Trophoblast cell (in vitro differentiated cells and primary cell): ENCODE data around the gene BRF1.

Source experiments
- DNase-seq, 2 donors: peaks; one replicate each; pipeline ENCODE4 v3.0.0-alpha.2; 2016
- H2AFZ ChIP-seq: 2 replicates; pipeline ENCODE4 v1.6.1; 2013; ENCODE audit warnings: low read length, moderate library complexity, mild to moderate bottlenecking; ENCODE audit not compliant: insufficient read depth, poor library complexity
- H2AK5ac ChIP-seq: 2 replicates; pipeline ENCODE4 v1.6.1; 2013; ENCODE audit warnings: mild to moderate bottlenecking, low read length
- H2BK120ac ChIP-seq: 2 replicates; pipeline ENCODE4 v1.6.1; 2013; ENCODE audit warnings: low read length, mild to moderate bottlenecking, moderate library complexity; ENCODE audit not compliant: insufficient read depth, poor library complexity
- H2BK12ac ChIP-seq: 2 replicates; pipeline ENCODE4 v1.6.1; 2013; ENCODE audit warnings: mild to moderate bottlenecking, low read length, moderate library complexity
- H2BK5ac ChIP-seq: 2 replicates; pipeline ENCODE4 v1.6.1; 2013; ENCODE audit warnings: low read length, low read depth, moderate library complexity, mild to moderate bottlenecking; ENCODE audit not compliant: poor library complexity
- H3K14ac ChIP-seq: 2 replicates; pipeline ENCODE4 v1.6.1; 2013; ENCODE audit warnings: mild to moderate bottlenecking, low read length
- H3K18ac ChIP-seq: 2 replicates; pipeline ENCODE4 v1.6.1; 2013; ENCODE audit warnings: mild to moderate bottlenecking, low read length
- H3K23ac ChIP-seq: 2 replicates; pipeline ENCODE4 v1.6.1; 2013; ENCODE audit warnings: low read length
- H3K27ac ChIP-seq: 2 replicates; pipeline ENCODE4 v1.5.1; 2013; ENCODE audit warnings: low read depth, mild to moderate bottlenecking, inconsistent platforms, low read length, moderate library complexity
- H3K27me3 ChIP-seq: 2 replicates; pipeline ENCODE4 v1.6.1; 2013; ENCODE audit warnings: inconsistent platforms, mild to moderate bottlenecking, low read length, moderate library complexity; ENCODE audit not compliant: insufficient read depth
- H3K36me3 ChIP-seq, 2 experiments: 1 replicate in 1 of 2; 2 replicates in 1 of 2; pipeline ENCODE4 v1.6.1; 2013; ENCODE audit warnings: low read length in 2 of 2, mild to moderate bottlenecking in 2 of 2, moderate library complexity in 1 of 2; ENCODE audit not compliant: insufficient read depth in 2 of 2, control insufficient read depth in 1 of 2
- H3K4ac ChIP-seq: 2 replicates; pipeline ENCODE4 v1.6.1; 2013; ENCODE audit warnings: low read depth, mild to moderate bottlenecking, low read length, moderate library complexity
- H3K4me1 ChIP-seq, 2 experiments: 1 replicate in 1 of 2; 2 replicates in 1 of 2; pipeline ENCODE4 v1.6.1; 2013; ENCODE audit warnings: low read length in 2 of 2, mild to moderate bottlenecking in 2 of 2, moderate library complexity in 1 of 2; ENCODE audit not compliant: insufficient read depth in 2 of 2, control insufficient read depth in 1 of 2
- H3K4me2 ChIP-seq: 2 replicates; pipeline ENCODE4 v1.6.1; 2013; ENCODE audit warnings: inconsistent platforms, mild to moderate bottlenecking, low read length, moderate library complexity
- H3K4me3 ChIP-seq: 2 replicates; pipeline ENCODE4 v1.5.1; 2013; ENCODE audit warnings: mild to moderate bottlenecking, low read depth, low read length, inconsistent platforms
- H3K79me1 ChIP-seq: one replicate; pipeline ENCODE4 v1.6.1; 2013; ENCODE audit warnings: low read length
- H3K79me2 ChIP-seq: 2 replicates; pipeline ENCODE4 v1.6.1; 2013; ENCODE audit warnings: low read length, mild to moderate bottlenecking; ENCODE audit not compliant: control insufficient read depth, insufficient read depth, poor library complexity
- H3K9ac ChIP-seq: 2 replicates; pipeline ENCODE4 v1.6.1; 2013; ENCODE audit warnings: mild to moderate bottlenecking, low read length
- H3K9me3 ChIP-seq: 2 replicates; pipeline ENCODE4 v1.6.1; 2013; ENCODE audit warnings: low read depth, mild to moderate bottlenecking, control low read depth, inconsistent platforms, low read length; ENCODE audit not compliant: insufficient read depth
- H4K12ac ChIP-seq: 2 replicates; pipeline ENCODE4 v1.6.1; 2013; ENCODE audit warnings: low read depth, mild to moderate bottlenecking, low read length, moderate library complexity
- H4K8ac ChIP-seq: 2 replicates; pipeline ENCODE4 v1.6.1; 2013; ENCODE audit warnings: low read depth, mild to moderate bottlenecking, low read length, moderate library complexity
- H4K91ac ChIP-seq: one replicate; pipeline ENCODE4 v1.6.1; 2013; ENCODE audit warnings: low read depth, mild to moderate bottlenecking, low read length, moderate library complexity
- WGBS: extraction: QIAGEN DNeasy Blood & Tissue Kit; methylation state at CpG from one replicate; pipeline ENCODE4 v1.1.7; 2013; ENCODE audit warnings: missing lambda C conversion rate; ENCODE audit not compliant: insufficient read length, insufficient coverage; ENCODE audit errors: extremely low coverage; 5-methylcytosine and 5-hydroxymethylcytosine counted together

Gene BRF1

DNA sequence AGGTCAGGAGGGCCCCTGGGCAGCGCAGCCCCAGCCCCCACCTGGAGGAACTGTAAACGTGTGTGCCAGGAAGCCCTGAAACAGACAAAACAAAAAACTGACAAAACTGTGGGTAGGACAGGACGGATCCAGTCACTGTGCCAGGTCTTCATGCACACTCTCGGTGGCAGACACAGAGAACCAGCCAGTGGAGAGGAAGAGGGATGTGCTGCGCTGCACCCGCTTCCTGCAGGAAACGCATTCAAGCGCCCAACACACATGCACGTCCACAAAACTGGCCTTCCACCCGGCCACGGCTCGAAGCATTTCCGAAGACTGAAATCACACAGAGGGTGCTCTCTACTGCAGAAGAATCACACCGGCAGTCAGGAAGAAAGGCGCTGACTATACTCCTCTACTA is 16.9 kb downstream of the BRF1 start:
- Histone ChIP-seq H2BK5ac (no peak overlapping the region), H3K14ac (no peak overlapping the region), H3K79me1 (no peaks in the 10 kb centered on the region), H4K8ac (no peak overlapping the region), H3K27me3 (no peaks in the 10 kb centered on the region), H3K18ac (no peak overlapping the region), H3K23ac (no peak overlapping the region), H2AK5ac (no peak overlapping the region), H3K9me3 (no peaks in the 10 kb centered on the region), H3K9ac (no peak overlapping the region), H3K4me1 (no peaks in the 10 kb centered on the region), H4K91ac (no peak overlapping the region), H3K27ac (no peak overlapping the region), H3K79me2 (no peaks in the 10 kb centered on the region), H3K36me3 (peaks cover 0 to 5% of the 10 kb centered on the region in 2 experiments), H4K12ac (no peak overlapping the region), H3K4ac (no peak overlapping the region), H3K4me2 (no peak overlapping the region), H2AFZ (no peak overlapping the region), H2BK12ac (no peak overlapping the region), H3K4me3 (no peak overlapping the region), H2BK120ac (no peak overlapping the region)
- WGBS = no CpG with 5 or more reads among the region's 15 CpGs
- DNase-seq = no peak

DNA sequence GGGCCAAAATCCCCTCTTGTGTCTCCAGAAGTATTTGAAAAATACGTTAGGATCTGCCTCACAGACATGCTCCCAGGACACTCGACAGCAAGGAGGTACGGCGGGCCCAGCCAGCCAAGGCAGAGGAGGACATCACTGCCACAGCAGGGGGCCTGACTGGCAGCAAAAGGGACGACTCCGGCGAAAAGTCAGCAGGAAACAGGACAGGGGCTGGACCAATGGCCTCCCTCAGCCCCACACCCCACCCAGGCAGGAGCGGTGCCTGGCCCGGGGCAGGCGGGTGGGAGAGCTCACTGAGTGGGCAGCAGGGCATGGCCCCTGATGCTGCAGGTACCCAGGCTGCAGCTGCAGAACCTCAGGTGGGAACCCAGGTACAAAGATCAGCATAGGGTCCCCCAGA is 17.8 kb downstream of the BRF1 start:
- H3K23ac ChIP-seq = no peak overlapping the region
- H3K79me2 ChIP-seq = no peaks in the 10 kb centered on the region
- no peak overlapping the region for H2BK5ac ChIP-seq
- H2BK120ac ChIP-seq = no peak overlapping the region
- no peak for DNase-seq
- no peak overlapping the region for H3K9ac ChIP-seq
- no peak overlapping the region for H3K27ac ChIP-seq
- H3K27me3 ChIP-seq = no peaks in the 10 kb centered on the region
- peaks cover 0 to 5% of the 10 kb centered on the region in 2 experiments for H3K36me3 ChIP-seq
- H3K9me3 ChIP-seq = no peaks in the 10 kb centered on the region
- no peaks in the 10 kb centered on the region for H3K79me1 ChIP-seq
- no peak overlapping the region for H2BK12ac ChIP-seq
- H4K8ac ChIP-seq = no peak overlapping the region
- H4K91ac ChIP-seq = no peak overlapping the region
- H3K18ac ChIP-seq = no peak overlapping the region
- no peak overlapping the region for H4K12ac ChIP-seq
- H3K4me1 ChIP-seq = no peaks in the 10 kb centered on the region
- no peak overlapping the region for H3K4me2 ChIP-seq
- H3K4ac ChIP-seq = no peak overlapping the region
- H2AFZ ChIP-seq = no peak overlapping the region
- no CpG with 5 or more reads among the region's 10 CpGs for WGBS
- H3K4me3 ChIP-seq = no peak overlapping the region
- no peak overlapping the region for H3K14ac ChIP-seq
- H2AK5ac ChIP-seq = no peak overlapping the region

DNA sequence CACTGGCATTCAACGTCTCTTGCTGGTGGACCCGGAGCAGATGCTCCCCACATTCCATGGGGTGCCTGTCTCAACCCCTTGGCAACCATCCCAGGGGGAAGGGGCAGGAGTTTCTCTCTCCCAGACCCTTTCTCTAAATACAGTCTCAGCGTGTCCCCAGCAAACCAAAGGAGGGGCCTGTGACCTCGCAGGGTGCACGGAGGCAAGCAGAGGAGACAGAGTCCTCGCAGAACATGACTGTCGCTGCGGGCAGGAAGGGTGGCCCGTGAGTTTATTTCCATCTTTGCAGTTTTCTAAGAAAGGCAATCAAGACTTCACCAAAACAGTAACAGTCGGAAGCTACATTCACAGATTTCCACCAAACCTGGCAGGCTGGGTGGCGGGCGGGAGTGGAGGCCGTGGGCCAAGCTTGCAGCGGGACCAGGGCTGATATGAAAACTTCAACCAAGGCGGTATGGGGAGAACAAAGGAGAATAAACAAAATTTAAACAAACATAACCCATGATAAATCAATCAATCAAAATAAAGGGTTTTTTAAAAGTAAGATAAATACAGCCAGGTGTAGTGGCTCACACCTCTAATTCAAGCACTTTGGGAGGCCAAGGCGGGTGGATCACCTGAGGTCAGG is 18.6 kb downstream of the BRF1 start:
- H2AFZ ChIP-seq = no peak overlapping the region
- no peak overlapping the region for H3K14ac ChIP-seq
- H2BK12ac ChIP-seq = no peak overlapping the region
- no peak overlapping the region for H2BK120ac ChIP-seq
- no peak overlapping the region for H4K12ac ChIP-seq
- H3K4me1 ChIP-seq = no peaks in the 10 kb centered on the region
- no CpG with 5 or more reads among the region's 16 CpGs for WGBS
- no peak overlapping the region for H3K18ac ChIP-seq
- peaks cover 0 to 5% of the 10 kb centered on the region in 2 experiments for H3K36me3 ChIP-seq
- no peak overlapping the region for H3K4ac ChIP-seq
- no peak overlapping the region for H4K91ac ChIP-seq
- no peak overlapping the region for H4K8ac ChIP-seq
- no peak overlapping the region for H3K4me2 ChIP-seq
- no peak overlapping the region for H3K9ac ChIP-seq
- no peak overlapping the region for H2BK5ac ChIP-seq
- no peak overlapping the region for H2AK5ac ChIP-seq
- H3K23ac ChIP-seq = no peak overlapping the region
- H3K27me3 ChIP-seq = no peaks in the 10 kb centered on the region
- H3K4me3 ChIP-seq = no peak overlapping the region
- H3K79me1 ChIP-seq = no peaks in the 10 kb centered on the region
- H3K9me3 ChIP-seq = no peaks in the 10 kb centered on the region
- H3K27ac ChIP-seq = no peak overlapping the region
- no peaks in the 10 kb centered on the region for H3K79me2 ChIP-seq
- no peak for DNase-seq

DNA sequence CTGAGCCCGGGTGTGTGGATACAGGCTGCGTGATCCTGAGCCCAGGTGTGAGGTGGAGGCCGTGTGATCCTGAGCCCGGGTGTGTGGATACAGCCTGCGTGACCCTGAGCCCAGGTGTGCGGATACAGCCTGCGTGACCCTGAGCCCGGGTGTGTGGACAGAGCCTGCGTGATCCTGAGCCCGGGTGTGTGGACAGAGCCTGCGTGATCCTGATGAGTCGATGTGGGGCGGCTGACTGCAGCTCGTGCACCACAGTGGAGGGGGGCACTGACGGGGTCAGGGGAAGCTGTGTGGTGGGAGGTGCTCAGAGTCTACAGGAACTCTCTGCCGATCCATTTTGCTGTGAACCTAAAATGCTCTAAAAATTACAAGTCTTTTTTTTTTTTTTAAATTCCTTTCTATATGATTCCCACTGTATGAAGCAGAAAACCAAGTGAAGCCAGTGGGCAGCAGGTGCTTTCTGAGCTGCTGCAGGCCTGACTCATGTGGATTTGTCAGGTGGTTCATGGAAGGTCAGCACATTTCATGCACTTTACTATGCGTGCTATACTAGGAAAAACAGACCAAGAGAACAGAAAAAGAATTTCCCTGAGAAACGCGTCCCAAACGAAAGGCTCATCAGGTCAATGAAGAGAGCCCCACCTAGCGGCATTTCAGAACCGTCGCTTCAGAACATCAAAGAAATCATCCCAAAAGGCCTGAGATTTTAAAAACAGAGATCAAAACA is 19.3 kb downstream of the BRF1 start:
- H3K23ac ChIP-seq = no peak overlapping the region
- peaks cover 0 to 5% of the 10 kb centered on the region in 2 experiments for H3K36me3 ChIP-seq
- no peak overlapping the region for H3K27ac ChIP-seq
- H2AK5ac ChIP-seq = no peak overlapping the region
- no peaks in the 10 kb centered on the region for H3K79me2 ChIP-seq
- H3K4me3 ChIP-seq = no peak overlapping the region
- H2BK12ac ChIP-seq = no peak overlapping the region
- no peak overlapping the region for H3K14ac ChIP-seq
- H2AFZ ChIP-seq = no peak overlapping the region
- H4K12ac ChIP-seq = no peak overlapping the region
- WGBS = no CpG with 5 or more reads among the region's 23 CpGs
- no peak overlapping the region for H2BK120ac ChIP-seq
- H3K4me1 ChIP-seq = no peaks in the 10 kb centered on the region
- H2BK5ac ChIP-seq = no peak overlapping the region
- H3K4ac ChIP-seq = no peak overlapping the region
- DNase-seq = peak; percentile 82 to 93
- H4K8ac ChIP-seq = no peak overlapping the region
- no peaks in the 10 kb centered on the region for H3K27me3 ChIP-seq
- H3K4me2 ChIP-seq = no peak overlapping the region
- H3K79me1 ChIP-seq = no peaks in the 10 kb centered on the region
- H3K18ac ChIP-seq = no peak overlapping the region
- H3K9ac ChIP-seq = no peak overlapping the region
- no peaks in the 10 kb centered on the region for H3K9me3 ChIP-seq
- H4K91ac ChIP-seq = no peak overlapping the region
